K562 (cell line): ENCODE results near the gene NUDCD3. TPM values are rescaled to one million over a fixed set of nuclear protein-coding genes. Genes with fewer than 3 reads are reported as not detected.

Source experiments
- ATAC-seq: fragments of 200-7000 bp; cut with Tn5 transposase; 3 replicates; pipeline ENCODE4 v1.9.1; 2020; ENCODE audit warnings: moderate library complexity
- BruUV-seq: library from RNA; stranded (reverse); fragments of 400-500 nt; replicated peaks from 2 replicates; lab custom pipeline; 2021; lab: Mats Ljungman, UMichigan
- CTCF ChIA-PET: fragments of 300-600 bp; formaldehyde crosslinking; extraction: SDS; loops from one replicate; lab custom pipeline; 2021; ENCODE audit warnings: low intra/inter-chr PET ratio; lab: Yijun Ruan, JAX
- POLR2A ChIA-PET: fragments of 300-600, 350-650 bp; sonication (Branson Sonifier 250); formaldehyde crosslinking; extraction: SDS; loops from one replicate; lab custom pipeline; 2021; ENCODE audit warnings: antibody characterized with exemption, inconsistent platforms; lab: Yijun Ruan, JAX
- DNase-seq, 4 experiments: peaks; one replicate each; pipeline versions ENCODE4 v3.0.0 to v3.0.0-alpha.2; 2011 to 2018; ENCODE audit warnings: low spot score in 3 of 4, mixed read lengths in 3 of 4; ENCODE audit errors: extremely low read depth in 1 of 4
- FAIRE-seq: peaks from 2 replicates; lab custom pipeline; 2011; peaks lifted over from hg19 to GRCh38; lab: Jason Lieb, UNC
- H2AFZ ChIP-seq: 2 replicates; pipeline ENCODE4 v1.6.0; 2011; ENCODE audit warnings: low read depth, low read length, control low read depth, inconsistent platforms
- H3K27ac ChIP-seq: fragments of 200-600 bp; 3 replicates; pipeline ENCODE4 v1.8.0; 2011; ENCODE audit warnings: low read depth, mild to moderate bottlenecking, control low read depth, inconsistent platforms, low read length, moderate library complexity, mixed read lengths; ENCODE audit errors: extremely low read depth
- H3K27me3 ChIP-seq, 2 experiments: fragments of 300-600 bp in 1 of 2; 2 replicates in 1 of 2; 3 replicates in 1 of 2; pipeline versions ENCODE4 v1.6.0 to v1.8.0; 2011; ENCODE audit warnings: inconsistent platforms in 2 of 2, low read length in 2 of 2, mild to moderate bottlenecking in 1 of 2, mixed read lengths in 1 of 2, moderate library complexity in 1 of 2; ENCODE audit not compliant: control insufficient read depth in 2 of 2, insufficient read depth in 2 of 2
- H3K36me3 ChIP-seq: fragments of 300-600 bp; 3 replicates; pipeline ENCODE4 v1.8.0; 2011; ENCODE audit warnings: mild to moderate bottlenecking, low read length, inconsistent platforms; ENCODE audit not compliant: control insufficient read depth, insufficient read depth
- H3K4me1 ChIP-seq, 2 experiments: fragments of 200-600 bp in 1 of 2; replicated peaks in 1 of 2; 2 replicates in 1 of 2; 3 replicates in 1 of 2; pipeline versions ENCODE4 v1.5.1 to v1.8.0; 2011; ENCODE audit warnings: inconsistent platforms in 2 of 2, low read length in 2 of 2, mild to moderate bottlenecking in 1 of 2, mixed read lengths in 1 of 2, moderate library complexity in 1 of 2; ENCODE audit not compliant: control insufficient read depth in 2 of 2, insufficient read depth in 2 of 2
- H3K4me2 ChIP-seq: 2 replicates; pipeline ENCODE4 v1.6.1; 2011; ENCODE audit warnings: low read length, control low read depth, inconsistent platforms, mixed read lengths; ENCODE audit not compliant: insufficient read depth
- H3K4me3 ChIP-seq: fragments of 200-600 bp; sonication (generic), shearing (Covaris generic); 2 replicates; pipeline ENCODE4 v1.5.1; 2016; ENCODE audit warnings: control low read depth, inconsistent platforms
- H3K79me2 ChIP-seq: fragments of 200-600 bp; 3 replicates; pipeline ENCODE4 v1.8.0; 2011; ENCODE audit warnings: low read length, inconsistent platforms; ENCODE audit not compliant: control insufficient read depth, insufficient read depth
- H3K9ac ChIP-seq, 2 experiments: 2 replicates each; pipeline versions ENCODE4 v1.6.0 to v1.6.1; 2011; ENCODE audit warnings: low read depth in 2 of 2, low read length in 2 of 2, control low read depth in 1 of 2, inconsistent platforms in 1 of 2, mild to moderate bottlenecking in 1 of 2, mixed read lengths in 1 of 2; ENCODE audit not compliant: insufficient read depth in 1 of 2
- H3K9me1 ChIP-seq: one replicate; pipeline ENCODE4 v1.6.0; 2011; ENCODE audit warnings: inconsistent platforms, mild to moderate bottlenecking, low read length, moderate library complexity; ENCODE audit not compliant: control insufficient read depth, insufficient read depth
- H3K9me3 ChIP-seq: replicated peaks from 2 replicates; pipeline ENCODE4 v1.5.1; 2011; ENCODE audit warnings: low read depth, low read length, inconsistent platforms; ENCODE audit not compliant: control insufficient read depth, insufficient read depth
- H4K20me1 ChIP-seq: replicated peaks from 2 replicates; pipeline ENCODE4 v1.6.1; 2011; ENCODE audit warnings: low read length, inconsistent platforms, mixed read lengths; ENCODE audit not compliant: control insufficient read depth, insufficient read depth
- ATF1 ChIP-seq, 2 experiments: fragments of 450-650 bp in 1 of 2; IDR thresholded peaks; 2 replicates each; pipeline ENCODE4 v1.6.1; 2016; ENCODE audit warnings: missing compliant biosample characterization in 1 of 2, missing genetic modification characterization in 1 of 2
- ZNF395 ChIP-seq: fragments of 200-800 bp; sonication (Bioruptor generic); IDR thresholded peaks from 2 replicates; pipeline ENCODE4 v1.6.1; 2017; ENCODE audit warnings: missing genetic modification characterization, missing compliant biosample characterization
- WGBS: fragments of 100-300 bp; shearing (Covaris generic); methylation state at CpG from one replicate; pipeline ENCODE4 v1.1.6; 2016; ENCODE audit warnings: low coverage, mixed read lengths; ENCODE audit not compliant: insufficient coverage; ENCODE audit errors: missing lambda C conversion rate; 5-methylcytosine and 5-hydroxymethylcytosine counted together
- in situ Hi-C: fragments of 300-500 bp; cut with MboI; formaldehyde crosslinking; loops from 4 replicates; pipeline ENCODE4 v1.15.0; 2018; ENCODE audit warnings: inconsistent platforms, mixed read lengths
- intact Hi-C: fragments of 100-400 bp; cut with micrococcal nuclease; formaldehyde crosslinking; loops from 2 replicates; pipeline ENCODE4 v1.14.2; 2022
- polyA plus RNA-seq, 8 experiments: library from polyadenylated mRNA; depleted of rRNA in 4 of 8; stranded (reverse) in 5 of 8; unstranded in 3 of 8; fragments of >200 nt; fragmentation: Nextera tagmentation in 2 of 8; fragmentation: Illumina TruSeq in 1 of 8; extraction: Ambion mirVana in 2 of 8; extraction: Trizol in 1 of 8; gene quantifications; 2 replicates each; pipeline versions ENCODE4 v1.2.1 to v1.2.3, GENCODE V29; 2011 to 2014; ENCODE audit warnings: inconsistent platforms in 1 of 8, missing spikeins in 1 of 8
- total RNA-seq, 7 experiments: library from RNA; depleted of rRNA in 6 of 7; stranded (reverse); fragments of >200 nt in 6 of 7; fragmentation: Illumina TruSeq in 2 of 7; extraction: Trizol in 2 of 7; gene quantifications; 2 replicates each; pipeline versions ENCODE4 v1.2.1 to v1.2.3, GENCODE V29; 2011 to 2021; ENCODE audit warnings: low replicate concordance in 1 of 7
- TF ChIP-seq, protein P1 (sequence below): fragments of 450-650 bp; IDR thresholded peaks from 2 replicates; pipeline ENCODE4 v1.6.1; 2014; ENCODE audit warnings: low read depth, mild to moderate bottlenecking, moderate library complexity, borderline replicate concordance

Gene NUDCD3
- total and polyA plus RNA-seq, 9 of the 15 experiments (the other 6 are each of a cell fraction or from before 2014, with no cell fraction given) = 24.8 to 64.2 (median 42.6) TPM

- Histone ChIP-seq H3K9me3 (no peaks in the 10 kb centered on the region), H3K9ac (no peak overlapping the region), H3K4me2 (no peak overlapping the region), H4K20me1 (peaks cover 5% of the 10 kb centered on the region), H3K4me1 (peaks cover 0 to 7% of the 10 kb centered on the region in 2 experiments; a peak in 2 of 5 replicates), H3K4me3 (no peak overlapping the region), H3K36me3 (peaks cover 52% of the 10 kb centered on the region; the same call in 2 of the 3 replicates), H3K27ac (no peak overlapping the region), H2AFZ (no peak overlapping the region), H3K27me3 (no peaks in the 10 kb centered on the region), H3K9me1 (no peaks in the 10 kb centered on the region), H3K79me2 (peaks cover 38% of the 10 kb centered on the region; the same call in 2 of the 3 replicates)
- in situ Hi-C loops (no loop called here), intact Hi-C loops (no loop called here)
- TF ChIP-seq ATF1 (CRISPR knock-in tag; IDR thresholded peaks at IDR 0.05) (no peak), ATF1 (tag; IDR thresholded peaks at IDR 0.05) (no peak), ZNF395 (CRISPR knock-in tag) (no peak)
- TF ChIP-seq, protein P1, sequence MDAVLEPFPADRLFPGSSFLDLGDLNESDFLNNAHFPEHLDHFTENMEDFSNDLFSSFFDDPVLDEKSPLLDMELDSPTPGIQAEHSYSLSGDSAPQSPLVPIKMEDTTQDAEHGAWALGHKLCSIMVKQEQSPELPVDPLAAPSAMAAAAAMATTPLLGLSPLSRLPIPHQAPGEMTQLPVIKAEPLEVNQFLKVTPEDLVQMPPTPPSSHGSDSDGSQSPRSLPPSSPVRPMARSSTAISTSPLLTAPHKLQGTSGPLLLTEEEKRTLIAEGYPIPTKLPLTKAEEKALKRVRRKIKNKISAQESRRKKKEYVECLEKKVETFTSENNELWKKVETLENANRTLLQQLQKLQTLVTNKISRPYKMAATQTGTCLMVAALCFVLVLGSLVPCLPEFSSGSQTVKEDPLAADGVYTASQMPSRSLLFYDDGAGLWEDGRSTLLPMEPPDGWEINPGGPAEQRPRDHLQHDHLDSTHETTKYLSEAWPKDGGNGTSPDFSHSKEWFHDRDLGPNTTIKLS = no peak
- ChIA-PET POLR2A (no interaction called here), CTCF (no interaction called here)
- no TSS peak for BruUV-seq
- ATAC-seq (no peak), FAIRE-seq (no peak), DNase-seq (no peak)
- WGBS = 96% methylated on average over 7 of the region's 7 CpGs
Measured at GRCh38 chr7:44451123-44451522, 39.3 kb downstream of the NUDCD3 start.
